Stimulated activated memory B cell treated with anti-CD40 and anti-IgM and Interleukin-4, amounts not matched to agents 10 μg/mL and 1 μg/mL and 100 μg/mL, for 72 hours (primary cell): ENCODE data around the gene CLOCK.
A peak's percentile ranks its signal among the peaks of the same experiment; 100 is the strongest.

Experiments used
- ATAC-seq: fragments of 150-1000 bp; cut with Tn5 transposase; 2 replicates; pipeline ENCODE4 v1.10.0; 2021
- H3K27ac Mint-ChIP-seq: one replicate; pipeline ENCODE4 v1.8.0; 2022; ENCODE audit warnings: mild to moderate bottlenecking, mixed read lengths
- H3K27me3 Mint-ChIP-seq: one replicate; pipeline ENCODE4 v1.8.0; 2022; ENCODE audit warnings: mixed read lengths
- H3K36me3 Mint-ChIP-seq: one replicate; pipeline ENCODE4 v1.8.0; 2022; ENCODE audit warnings: mixed read lengths
- H3K4me1 Mint-ChIP-seq: one replicate; pipeline ENCODE4 v1.8.0; 2022; ENCODE audit warnings: mixed read lengths
- H3K4me3 Mint-ChIP-seq: one replicate; pipeline ENCODE4 v1.8.0; 2022; ENCODE audit warnings: mild to moderate bottlenecking, moderate library complexity, mixed read lengths
- H3K9me3 Mint-ChIP-seq: one replicate; pipeline ENCODE4 v1.8.0; 2022; ENCODE audit warnings: mixed read lengths

CLOCK gene

GRCh38 chr4:55437356-55437796, 109.3 kb downstream of the CLOCK start:
- H3K36me3 Mint-ChIP-seq: peaks cover 49% of the 10 kb centered on the region

GRCh38 chr4:55435141-55435841, 111.4 kb downstream of the CLOCK start:
- no peaks in the 10 kb centered on the region for H3K27me3 Mint-ChIP-seq
- peaks cover 35% of the 10 kb centered on the region for H3K36me3 Mint-ChIP-seq
- H3K27ac Mint-ChIP-seq: peak overlapping the region; percentile 5
- H3K4me1 Mint-ChIP-seq: peaks cover 12% of the 10 kb centered on the region
- ATAC-seq: peak; percentile 70
- no peaks in the 10 kb centered on the region for H3K9me3 Mint-ChIP-seq
- H3K4me3 Mint-ChIP-seq: no peak overlapping the region

More at GRCh38 chr4:55437356-55437796, 109.3 kb downstream of the CLOCK start:
- H3K27ac Mint-ChIP-seq: no peak overlapping the region
- no peak overlapping the region for H3K4me3 Mint-ChIP-seq
- no peak for ATAC-seq
- H3K9me3 Mint-ChIP-seq: no peaks in the 10 kb centered on the region
- H3K27me3 Mint-ChIP-seq: no peaks in the 10 kb centered on the region
- H3K4me1 Mint-ChIP-seq: peaks cover 20% of the 10 kb centered on the region

DNA sequence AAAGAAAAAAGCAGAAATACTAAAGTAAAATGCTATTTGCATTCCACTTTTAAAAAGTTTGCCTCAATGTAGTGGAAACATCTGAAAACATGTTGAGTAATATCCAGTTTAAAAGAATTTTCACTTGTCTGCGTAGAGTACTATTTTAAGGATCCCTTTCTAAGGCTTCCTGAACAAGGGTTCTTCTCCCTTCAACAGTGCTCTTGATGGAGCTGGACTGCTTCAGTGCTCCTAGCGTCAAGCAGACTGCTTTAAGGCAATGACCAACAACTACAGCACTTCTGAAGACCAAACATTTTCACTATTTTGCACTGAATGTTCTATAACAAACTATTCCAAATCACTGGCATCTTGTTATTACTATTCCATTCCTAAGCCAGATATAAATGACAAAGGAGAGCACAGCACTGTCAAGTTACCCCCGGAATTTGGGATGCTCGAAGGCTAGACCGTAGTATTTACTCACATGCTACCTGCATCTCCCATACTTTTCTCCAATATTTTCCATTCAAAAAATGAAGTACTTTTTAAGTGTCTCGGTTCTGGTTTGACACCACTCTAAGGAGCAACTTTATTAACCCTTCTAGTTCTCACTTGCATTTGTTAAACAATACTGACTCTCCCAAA, 114.9 kb downstream of the CLOCK start:
- no peaks in the 10 kb centered on the region for H3K9me3 Mint-ChIP-seq
- no peak overlapping the region for H3K27ac Mint-ChIP-seq
- H3K36me3 Mint-ChIP-seq: peaks cover 8% of the 10 kb centered on the region
- ATAC-seq: no peak
- H3K4me3 Mint-ChIP-seq: no peak overlapping the region
- H3K4me1 Mint-ChIP-seq: peaks cover 12% of the 10 kb centered on the region
- H3K27me3 Mint-ChIP-seq: no peaks in the 10 kb centered on the region

DNA sequence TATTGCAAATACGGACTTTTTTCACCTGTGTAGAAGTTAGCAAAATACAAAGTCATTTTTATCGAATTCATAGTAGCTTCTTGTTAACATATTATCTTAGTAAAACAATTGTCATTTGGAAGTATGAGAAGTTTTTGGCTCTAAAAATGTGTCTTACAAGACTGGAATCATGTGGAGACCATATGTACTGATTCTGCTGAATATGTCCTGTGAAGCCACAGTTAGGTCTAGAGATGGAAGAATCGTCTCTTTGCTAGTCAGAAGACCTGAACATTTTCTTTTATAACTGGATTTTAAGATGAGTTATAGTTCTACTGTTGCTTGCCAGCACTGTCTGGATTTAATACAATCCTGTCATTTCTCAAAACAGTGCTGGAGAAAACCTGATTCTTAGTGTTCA, 121.9 kb downstream of the CLOCK start:
- peaks cover 8% of the 10 kb centered on the region for H3K4me1 Mint-ChIP-seq
- peaks cover 52% of the 10 kb centered on the region for H3K36me3 Mint-ChIP-seq
- H3K27me3 Mint-ChIP-seq: no peaks in the 10 kb centered on the region
- no peaks in the 10 kb centered on the region for H3K9me3 Mint-ChIP-seq
- no peak for ATAC-seq
- H3K27ac Mint-ChIP-seq: no peak overlapping the region
- H3K4me3 Mint-ChIP-seq: no peak overlapping the region

DNA sequence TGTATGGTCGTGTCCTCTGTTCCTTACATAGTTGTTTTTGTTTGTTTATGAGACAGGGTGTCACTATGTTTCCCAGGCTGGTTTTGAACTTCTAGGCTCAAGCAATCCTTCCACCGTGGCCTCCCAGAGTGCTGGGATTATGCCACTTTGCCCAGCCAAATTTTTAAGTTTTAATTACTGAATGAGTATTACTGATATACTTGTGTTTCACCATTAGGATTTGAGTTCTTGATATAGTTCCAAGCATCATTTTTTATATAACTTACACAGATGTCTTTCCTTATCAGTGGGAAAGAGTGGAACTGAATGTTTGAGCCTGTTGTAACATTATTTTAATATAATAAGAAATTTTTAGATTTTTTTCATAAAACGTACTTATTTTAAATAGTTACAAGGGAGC, 130.5 kb downstream of the CLOCK start:
- no peak for ATAC-seq
- H3K36me3 Mint-ChIP-seq: peaks cover 20% of the 10 kb centered on the region

GRCh38 chr4:55411621-55412020, 135.1 kb downstream of the CLOCK start:
- Mint-ChIP-seq H3K4me1 (peaks cover 20% of the 10 kb centered on the region), H3K9me3 (no peaks in the 10 kb centered on the region)
- ATAC-seq: no peak

More for the DNA sequence above, 130.5 kb downstream of the CLOCK start:
- H3K9me3 Mint-ChIP-seq: no peaks in the 10 kb centered on the region
- no peak overlapping the region for H3K27ac Mint-ChIP-seq
- no peaks in the 10 kb centered on the region for H3K27me3 Mint-ChIP-seq
- H3K4me3 Mint-ChIP-seq: no peak overlapping the region
- no peaks in the 10 kb centered on the region for H3K4me1 Mint-ChIP-seq

DNA sequence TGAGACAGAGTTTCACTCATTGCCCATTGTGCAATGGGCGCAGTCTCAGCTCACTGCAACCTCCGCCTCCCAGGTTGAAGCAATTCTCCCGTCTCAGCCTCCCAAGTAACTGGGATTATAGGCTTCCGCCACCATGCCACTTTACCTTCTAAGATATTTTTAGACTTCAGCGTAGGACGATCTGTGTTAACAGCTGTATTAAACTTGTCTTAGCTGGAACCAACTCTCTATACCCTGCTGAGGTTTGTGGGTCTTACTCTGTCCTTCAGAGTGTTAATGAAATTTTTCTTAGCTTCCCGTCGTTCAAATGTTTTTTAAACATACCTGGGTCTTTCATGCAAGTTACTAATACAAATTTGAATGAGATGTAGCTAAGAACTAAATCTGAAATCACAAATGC, 136.3 kb downstream of the CLOCK start:
- H3K4me1 Mint-ChIP-seq: peaks cover 29% of the 10 kb centered on the region
- no peak for ATAC-seq
- no peaks in the 10 kb centered on the region for H3K27me3 Mint-ChIP-seq
- peak overlapping the region; percentile 92 for H3K27ac Mint-ChIP-seq
- H3K36me3 Mint-ChIP-seq: peaks cover 18% of the 10 kb centered on the region
- no peaks in the 10 kb centered on the region for H3K9me3 Mint-ChIP-seq
- H3K4me3 Mint-ChIP-seq: no peak overlapping the region

More at GRCh38 chr4:55411621-55412020, 135.1 kb downstream of the CLOCK start:
- Mint-ChIP-seq H3K36me3 (peaks cover 7% of the 10 kb centered on the region), H3K27me3 (no peaks in the 10 kb centered on the region), H3K27ac (no peak overlapping the region), H3K4me3 (no peak overlapping the region)

GRCh38 chr4:55409468-55410171, 137.1 kb downstream of the CLOCK start:
- Mint-ChIP-seq H3K27me3 (no peaks in the 10 kb centered on the region), H3K4me1 (peaks cover 30% of the 10 kb centered on the region), H3K27ac (peak overlapping the region; percentile 92), H3K9me3 (no peaks in the 10 kb centered on the region), H3K4me3 (peak overlapping the region; percentile 54), H3K36me3 (peaks cover 25% of the 10 kb centered on the region)
- ATAC-seq: peak; percentile 95

- Mint-ChIP-seq H3K27me3 (no peaks in the 10 kb centered on the region), H3K4me3 (no peak overlapping the region), H3K27ac (no peak overlapping the region), H3K9me3 (no peaks in the 10 kb centered on the region), H3K36me3 (peaks cover 33% of the 10 kb centered on the region), H3K4me1 (peaks cover 38% of the 10 kb centered on the region)
- ATAC-seq: no peak
Observed at GRCh38 chr4:55407764-55408163, 138.9 kb downstream of the CLOCK start.

DNA sequence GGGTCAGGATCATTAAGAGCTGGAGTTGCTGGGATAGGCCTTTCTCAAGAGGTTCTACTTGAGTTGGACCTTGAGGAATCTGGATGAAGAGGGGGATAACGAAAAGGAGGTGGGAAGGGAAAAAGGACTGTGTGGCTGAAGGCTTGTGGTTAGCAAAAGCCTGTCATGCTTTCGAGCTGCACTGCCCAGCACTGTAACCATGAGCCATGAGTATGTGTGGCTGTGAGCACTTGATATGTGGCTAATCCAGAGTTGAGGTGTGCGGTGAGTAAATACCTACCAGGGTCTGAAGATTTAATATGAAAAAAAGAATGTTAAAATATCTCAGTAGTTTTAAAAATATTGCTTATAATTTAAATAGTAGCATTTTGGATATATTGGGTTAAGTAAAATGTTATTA, 139.6 kb downstream of the CLOCK start:
- ATAC-seq: no peak
- Mint-ChIP-seq H3K36me3 (peaks cover 33% of the 10 kb centered on the region), H3K9me3 (no peaks in the 10 kb centered on the region), H3K4me1 (peaks cover 38% of the 10 kb centered on the region), H3K27me3 (no peaks in the 10 kb centered on the region), H3K4me3 (no peak overlapping the region), H3K27ac (no peak overlapping the region)

- no peak for ATAC-seq
- Mint-ChIP-seq H3K36me3 (peaks cover 33% of the 10 kb centered on the region), H3K27ac (peak overlapping the region; percentile 13), H3K4me1 (peaks cover 38% of the 10 kb centered on the region), H3K27me3 (no peaks in the 10 kb centered on the region), H3K4me3 (no peak overlapping the region), H3K9me3 (no peaks in the 10 kb centered on the region)
Observed at GRCh38 chr4:55406545-55406944, 140.2 kb downstream of the CLOCK start.

DNA sequence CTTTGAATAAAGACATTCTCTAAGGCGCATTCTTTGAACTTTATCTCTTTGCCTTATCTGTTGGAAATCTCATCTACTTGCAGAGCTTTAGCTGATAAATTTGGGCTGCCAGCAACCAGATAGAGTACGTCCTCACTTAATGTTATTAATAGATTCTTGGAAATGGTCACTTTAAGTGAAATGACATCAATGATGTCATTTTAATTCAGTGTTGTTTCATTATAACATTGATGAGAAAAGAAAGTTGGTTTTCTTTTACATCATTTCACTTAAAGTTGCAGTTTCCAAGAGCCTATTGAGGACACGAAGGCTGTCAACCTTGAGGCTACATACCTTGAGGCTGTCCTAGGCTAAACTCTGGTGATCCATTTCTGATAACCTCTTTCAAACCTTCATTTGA, 141.6 kb downstream of the CLOCK start:
- Mint-ChIP-seq H3K36me3 (peaks cover 38% of the 10 kb centered on the region), H3K27me3 (no peaks in the 10 kb centered on the region), H3K4me3 (no peak overlapping the region), H3K9me3 (no peaks in the 10 kb centered on the region), H3K4me1 (peaks cover 44% of the 10 kb centered on the region), H3K27ac (no peak overlapping the region)
- ATAC-seq: no peak

GRCh38 chr4:55399581-55399980, 147.1 kb downstream of the CLOCK start:
- Mint-ChIP-seq H3K27me3 (no peaks in the 10 kb centered on the region), H3K9me3 (no peaks in the 10 kb centered on the region), H3K4me1 (peaks cover 46% of the 10 kb centered on the region), H3K27ac (no peak overlapping the region), H3K4me3 (peak overlapping the region; percentile 59), H3K36me3 (peaks cover 37% of the 10 kb centered on the region)
- no peak for ATAC-seq

GRCh38 chr4:55398966-55399365, 147.7 kb downstream of the CLOCK start:
- ATAC-seq: no peak
- H3K4me1 Mint-ChIP-seq: peaks cover 44% of the 10 kb centered on the region

GRCh38 chr4:55398461-55398860, 148.2 kb downstream of the CLOCK start:
- H3K27ac Mint-ChIP-seq: peak overlapping the region; percentile 95
- no peaks in the 10 kb centered on the region for H3K9me3 Mint-ChIP-seq
- no peak for ATAC-seq
- peaks cover 30% of the 10 kb centered on the region for H3K36me3 Mint-ChIP-seq
- H3K4me3 Mint-ChIP-seq: peak overlapping the region; percentile 90
- H3K4me1 Mint-ChIP-seq: peaks cover 39% of the 10 kb centered on the region
- H3K27me3 Mint-ChIP-seq: no peaks in the 10 kb centered on the region

More at GRCh38 chr4:55398966-55399365, 147.7 kb downstream of the CLOCK start:
- Mint-ChIP-seq H3K27ac (peak overlapping the region; percentile 95), H3K27me3 (no peaks in the 10 kb centered on the region), H3K4me3 (peak overlapping the region; percentile 59), H3K36me3 (peaks cover 35% of the 10 kb centered on the region), H3K9me3 (no peaks in the 10 kb centered on the region)
